ENCODE data around the gene CAMKMT. TPM values are rescaled to one million over a fixed set of nuclear protein-coding genes. Genes with fewer than 3 reads are reported as not detected.

Gene CAMKMT
- total and polyA plus RNA-seq, 9 of the 15 experiments (the other 6 are each of a cell fraction or from before 2014, with no cell fraction given): 1.6 to 15.3 (median 7.4) TPM

- TF ChIP-seq PTRF (tag; IDR thresholded peaks at IDR 0.05) (no peak), SMAD4 (CRISPR knock-in tag; conservative IDR thresholded peaks at IDR 0.05) (peak; percentile 87), ATF7 (IDR thresholded peaks at IDR 0.05) (peak; percentile 39), KAT8 (IDR thresholded peaks at IDR 0.05; ENCODE audit: low read depth) (no peak), NR1H2 (CRISPR knock-in tag; IDR thresholded peaks at IDR 0.05) (no peak), MAFK (IDR thresholded peaks at IDR 0.05; ENCODE audit: low read length) (no peak), ZNF785 (CRISPR knock-in tag; IDR thresholded peaks at IDR 0.05) (no peak), FOXJ2 (tag; IDR thresholded peaks at IDR 0.05) (no peak), ZFP91 (CRISPR knock-in tag; IDR thresholded peaks at IDR 0.05) (no peak), THAP12 (CRISPR knock-in tag; IDR thresholded peaks at IDR 0.05) (no peak), MECOM (CRISPR knock-in tag; IDR thresholded peaks at IDR 0.05) (peak; percentile 99), EWSR1 (IDR thresholded peaks at IDR 0.05; ENCODE audit: borderline replicate concordance, low read depth, partially characterized antibody) (no peak), ARNT (IDR thresholded peaks at IDR 0.05) (0 out of 4 replicates have a peak, but pooled peaks of 1 of the 2 experiments have one; percentile 25), ZEB2 (IDR thresholded peaks at IDR 0.05) (no peak), ZBTB9 (CRISPR knock-in tag; IDR thresholded peaks at IDR 0.05) (no peak), ZNF197 (CRISPR knock-in tag; IDR thresholded peaks at IDR 0.05; ENCODE audit: low read depth) (no peak), U2AF1 (optimal IDR thresholded peaks at IDR 0.05; ENCODE audit: low read depth, low read length) (no peak), ZSCAN32 (CRISPR knock-in tag; IDR thresholded peaks at IDR 0.05) (no peak), EP300 (IDR thresholded peaks at IDR 0.05; ENCODE audit: low read length) (peak; percentile 69; the same call in 1 of the 2 replicates), RFX5 (IDR thresholded peaks at IDR 0.05; ENCODE audit: low read depth, low read length) (no peak), E2F1 (CRISPR knock-in tag; IDR thresholded peaks at IDR 0.05) (no peak), SOX6 (IDR thresholded peaks at IDR 0.05) (0 out of 2 replicates have a peak, but pooled peaks have one; percentile 51), FOXP1 (CRISPR knock-in tag; IDR thresholded peaks at IDR 0.05) (no peak), CTBP1 (IDR thresholded peaks at IDR 0.05; ENCODE audit: borderline replicate concordance) (no peak; the same call in 1 of the 2 replicates), ZBED1 (IDR thresholded peaks at IDR 0.05) (no peak), SRF (CRISPR knock-in tag; IDR thresholded peaks at IDR 0.05) (no peak), ZNF780A (CRISPR knock-in tag; IDR thresholded peaks at IDR 0.05) (no peak)
Measured at GRCh38 chr2:44542520-44542919, 180.8 kb downstream of the CAMKMT start (continued).
